IPS-20b (cell line): Measurements from ENCODE around the gene PTH1R.

Experiments used
- H3K27ac ChIP-seq: one replicate; pipeline ENCODE4 v1.5.1; 2013; ENCODE audit warnings: low read length
- H3K27me3 ChIP-seq: 2 replicates; pipeline ENCODE4 v1.6.1; 2013; ENCODE audit warnings: mild to moderate bottlenecking, low read length, inconsistent platforms; ENCODE audit not compliant: insufficient read depth
- H3K36me3 ChIP-seq: 2 replicates; pipeline ENCODE4 v1.6.1; 2013; ENCODE audit warnings: low read depth, mild to moderate bottlenecking, inconsistent platforms, low read length, moderate library complexity; ENCODE audit not compliant: insufficient read depth
- H3K4me1 ChIP-seq: 2 replicates; pipeline ENCODE4 v1.6.1; 2013; ENCODE audit warnings: mild to moderate bottlenecking, control low read depth, inconsistent platforms, low read length, moderate library complexity; ENCODE audit not compliant: insufficient read depth
- H3K4me3 ChIP-seq: 2 replicates; pipeline ENCODE4 v1.5.1; 2013; ENCODE audit warnings: mild to moderate bottlenecking, low read length, inconsistent platforms
- H3K9ac ChIP-seq: 2 replicates; pipeline ENCODE4 v1.6.1; 2013; ENCODE audit warnings: low read depth, mild to moderate bottlenecking, inconsistent platforms, low read length, moderate library complexity
- H3K9me3 ChIP-seq: 2 replicates; pipeline ENCODE4 v1.6.1; 2013; ENCODE audit warnings: mild to moderate bottlenecking, low read depth, low read length, inconsistent platforms; ENCODE audit not compliant: insufficient read depth

Gene PTH1R

DNA sequence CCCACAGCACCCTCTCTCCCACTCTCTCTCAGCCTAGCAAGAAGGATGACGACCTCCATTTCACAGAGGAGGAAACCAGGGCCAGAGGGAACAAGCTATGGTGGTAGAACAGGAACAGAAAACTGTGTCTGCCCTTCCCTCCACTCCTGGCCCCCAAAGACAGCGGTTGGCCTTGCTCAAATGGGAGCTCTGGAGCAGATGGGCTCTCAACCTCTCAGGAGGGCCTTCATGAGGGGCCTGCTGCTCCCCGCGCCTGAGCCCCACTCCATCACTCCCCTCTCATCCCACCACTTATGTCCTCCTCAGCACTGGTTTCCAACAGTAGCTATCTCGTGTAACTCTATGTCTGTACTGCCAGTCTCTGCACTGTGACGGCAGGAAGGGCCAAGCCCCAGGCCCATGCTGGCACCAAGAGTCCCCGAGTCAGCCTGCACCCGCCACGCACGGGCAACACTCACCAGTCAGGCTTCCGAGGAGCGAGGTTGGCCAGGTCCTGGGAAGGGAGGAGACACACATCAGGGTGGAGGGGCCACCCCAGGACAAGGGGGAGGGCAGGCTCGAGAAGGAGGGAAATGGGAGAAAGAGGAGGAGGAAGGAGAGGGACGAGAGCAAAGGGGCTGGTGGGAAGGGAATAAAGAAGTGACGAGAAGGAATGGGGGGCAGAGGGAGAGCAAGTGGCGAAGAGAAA, 45.5 kb downstream of the PTH1R start:
- Histone ChIP-seq H3K4me3 (no peak overlapping the region), H3K9me3 (peaks cover 5% of the 10 kb centered on the region; the same call in 1 of the 2 replicates), H3K4me1 (no peaks in the 10 kb centered on the region), H3K36me3 (peaks cover 90% of the 10 kb centered on the region), H3K9ac (no peak overlapping the region), H3K27ac (no peak overlapping the region), H3K27me3 (no peaks in the 10 kb centered on the region)

DNA sequence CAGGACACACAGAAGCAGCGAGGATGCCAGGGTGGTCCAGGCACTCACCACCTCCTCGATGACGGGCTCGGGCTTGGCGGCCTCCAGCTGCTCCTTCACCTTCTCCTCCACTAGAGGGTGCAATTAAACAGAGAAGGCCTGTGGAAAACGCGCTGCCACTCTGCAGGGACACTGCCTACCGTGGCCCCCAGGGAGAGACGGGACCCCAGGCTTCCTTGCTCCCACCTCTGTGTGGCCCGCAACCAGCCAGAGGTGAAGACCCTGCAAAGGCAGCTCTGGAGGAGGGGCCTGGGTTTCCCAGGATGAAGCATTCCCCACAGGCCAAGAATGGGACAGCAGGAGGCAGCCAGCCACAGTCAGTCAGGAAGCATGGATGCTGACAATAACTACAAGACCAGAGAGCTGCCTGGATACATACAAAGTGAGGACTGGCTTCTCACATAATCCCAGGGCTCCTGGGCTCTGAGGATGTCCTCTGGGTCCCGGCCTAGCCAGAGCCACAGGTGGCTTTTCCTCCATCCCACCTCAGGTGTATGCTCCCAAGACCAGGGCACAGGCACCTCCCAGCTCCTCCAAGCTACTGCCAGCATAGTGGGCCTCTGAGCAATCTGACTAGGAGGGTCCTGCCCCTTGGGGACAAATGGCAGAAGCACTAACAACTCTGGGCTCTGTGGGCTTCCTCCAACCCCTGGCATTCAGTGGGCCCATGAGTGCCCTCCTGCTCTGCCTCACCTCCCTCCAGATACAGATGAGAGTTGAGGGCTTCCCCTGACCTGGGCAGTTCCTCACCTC, 46.2 kb downstream of the PTH1R start:
- Histone ChIP-seq H3K27ac (no peak overlapping the region), H3K36me3 (peaks cover 89% of the 10 kb centered on the region)

DNA sequence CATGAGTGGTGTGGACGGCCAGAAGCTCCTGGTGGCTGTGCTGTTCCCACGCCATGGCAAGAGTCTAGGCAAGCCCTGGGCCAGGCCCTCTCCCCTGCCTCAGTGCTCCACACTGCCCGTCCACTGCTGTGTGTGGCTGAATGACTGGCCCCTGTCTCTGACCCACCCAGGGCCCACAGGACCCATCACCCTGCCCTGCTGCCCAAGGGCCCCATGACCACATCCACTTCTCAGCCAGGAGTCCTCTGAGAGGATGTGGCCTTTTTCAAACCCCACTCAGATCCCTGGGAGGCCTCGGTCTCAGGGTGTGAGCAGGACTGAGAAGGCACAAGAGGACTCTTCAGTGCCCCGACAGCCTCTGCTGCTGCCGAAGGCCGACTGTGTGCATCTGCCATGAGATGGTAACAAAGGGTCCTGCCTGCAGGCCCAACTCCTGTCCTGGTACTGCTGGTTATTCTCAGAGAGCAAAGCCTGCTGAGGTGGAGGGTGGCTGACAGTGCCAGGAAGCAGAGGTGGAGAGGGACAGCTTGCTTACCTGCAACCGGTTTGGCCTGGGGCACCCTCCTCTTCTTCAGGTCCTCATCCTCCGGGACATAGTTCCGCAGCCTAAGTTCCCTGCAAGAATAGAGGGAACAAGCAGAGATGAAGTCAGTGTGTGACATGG, 47.5 kb downstream of the PTH1R start:
- no peaks in the 10 kb centered on the region for H3K4me1 ChIP-seq
- H3K9ac ChIP-seq, result no peak overlapping the region
- no peak overlapping the region for H3K4me3 ChIP-seq
- H3K36me3 ChIP-seq, result peaks cover 83% of the 10 kb centered on the region
- H3K9me3 ChIP-seq, result no peaks in the 10 kb centered on the region
- no peak overlapping the region for H3K27ac ChIP-seq
- H3K27me3 ChIP-seq, result no peaks in the 10 kb centered on the region

More for the DNA sequence above, 46.2 kb downstream of the PTH1R start:
- no peak overlapping the region for H3K9ac ChIP-seq
- no peaks in the 10 kb centered on the region for H3K27me3 ChIP-seq
- no peaks in the 10 kb centered on the region for H3K4me1 ChIP-seq
- H3K9me3 ChIP-seq, result no peaks in the 10 kb centered on the region
- no peak overlapping the region for H3K4me3 ChIP-seq

DNA sequence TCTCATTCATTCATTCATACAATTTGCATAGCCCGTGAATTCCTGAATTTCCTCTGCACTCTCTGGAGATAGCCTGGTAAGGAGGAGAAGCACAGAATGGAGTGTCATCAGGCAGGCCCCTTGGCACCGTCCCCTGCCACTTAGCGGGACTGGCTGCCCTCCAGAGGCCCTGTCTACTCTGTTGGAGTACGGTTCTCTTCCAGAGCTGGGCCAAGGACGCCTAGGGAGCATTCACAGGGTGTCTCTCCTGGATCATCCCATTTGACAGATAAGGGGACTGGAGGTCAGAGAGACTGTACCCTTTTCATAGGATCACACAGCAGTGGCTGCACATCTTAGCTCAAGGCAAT, 48.0 kb downstream of the PTH1R start:
- Histone ChIP-seq H3K36me3 (peaks cover 78% of the 10 kb centered on the region), H3K4me3 (no peak overlapping the region), H3K9me3 (no peaks in the 10 kb centered on the region), H3K9ac (no peak overlapping the region), H3K4me1 (no peaks in the 10 kb centered on the region), H3K27ac (no peak overlapping the region), H3K27me3 (no peaks in the 10 kb centered on the region)

DNA sequence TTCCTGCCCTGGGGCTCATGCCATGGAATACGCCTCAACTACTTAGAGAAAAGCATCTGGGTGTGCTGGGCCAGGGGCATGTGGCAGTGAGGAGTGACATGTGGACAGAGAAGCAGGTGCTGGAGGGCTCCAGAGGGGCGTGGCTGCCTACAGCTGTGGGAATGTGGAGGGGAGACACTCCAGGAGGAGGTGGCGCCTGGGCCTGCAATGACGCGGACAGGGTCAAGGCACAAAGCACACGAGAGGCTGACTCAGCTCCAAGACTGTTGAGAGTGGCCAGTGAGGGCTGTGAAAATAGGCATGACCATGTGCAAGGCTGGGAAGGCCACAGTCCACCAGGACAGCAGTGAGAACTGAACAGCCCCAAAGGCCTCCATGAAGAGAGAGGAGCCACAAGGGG, 48.5 kb downstream of the PTH1R start:
- Histone ChIP-seq H3K36me3 (peaks cover 73% of the 10 kb centered on the region), H3K9ac (no peak overlapping the region), H3K27me3 (no peaks in the 10 kb centered on the region), H3K4me3 (no peak overlapping the region), H3K9me3 (no peaks in the 10 kb centered on the region), H3K27ac (no peak overlapping the region), H3K4me1 (no peaks in the 10 kb centered on the region)

DNA sequence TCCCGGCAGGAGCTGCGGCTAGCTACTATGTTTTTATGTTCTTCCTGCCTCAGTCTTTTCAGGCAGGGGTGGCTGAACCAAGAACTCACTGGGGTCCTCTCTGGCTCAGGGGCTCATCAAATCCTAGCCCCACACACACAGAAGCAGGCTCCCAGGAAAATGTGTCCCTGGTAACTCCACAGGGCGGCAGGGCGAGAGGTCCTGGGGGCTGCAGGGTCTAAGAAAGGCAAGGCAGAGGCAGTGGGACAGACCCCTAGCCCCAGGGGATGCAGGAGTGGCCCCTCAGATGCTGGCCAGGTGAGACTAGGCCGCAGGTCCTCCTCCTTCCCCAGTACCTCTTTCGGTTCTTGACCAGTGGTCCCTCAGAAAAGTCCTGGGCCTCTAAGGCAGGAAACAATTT, 48.9 kb downstream of the PTH1R start:
- Histone ChIP-seq H3K9ac (no peak overlapping the region), H3K9me3 (no peaks in the 10 kb centered on the region), H3K27ac (no peak overlapping the region), H3K27me3 (no peaks in the 10 kb centered on the region), H3K4me3 (no peak overlapping the region), H3K36me3 (peaks cover 69% of the 10 kb centered on the region), H3K4me1 (no peaks in the 10 kb centered on the region)

DNA sequence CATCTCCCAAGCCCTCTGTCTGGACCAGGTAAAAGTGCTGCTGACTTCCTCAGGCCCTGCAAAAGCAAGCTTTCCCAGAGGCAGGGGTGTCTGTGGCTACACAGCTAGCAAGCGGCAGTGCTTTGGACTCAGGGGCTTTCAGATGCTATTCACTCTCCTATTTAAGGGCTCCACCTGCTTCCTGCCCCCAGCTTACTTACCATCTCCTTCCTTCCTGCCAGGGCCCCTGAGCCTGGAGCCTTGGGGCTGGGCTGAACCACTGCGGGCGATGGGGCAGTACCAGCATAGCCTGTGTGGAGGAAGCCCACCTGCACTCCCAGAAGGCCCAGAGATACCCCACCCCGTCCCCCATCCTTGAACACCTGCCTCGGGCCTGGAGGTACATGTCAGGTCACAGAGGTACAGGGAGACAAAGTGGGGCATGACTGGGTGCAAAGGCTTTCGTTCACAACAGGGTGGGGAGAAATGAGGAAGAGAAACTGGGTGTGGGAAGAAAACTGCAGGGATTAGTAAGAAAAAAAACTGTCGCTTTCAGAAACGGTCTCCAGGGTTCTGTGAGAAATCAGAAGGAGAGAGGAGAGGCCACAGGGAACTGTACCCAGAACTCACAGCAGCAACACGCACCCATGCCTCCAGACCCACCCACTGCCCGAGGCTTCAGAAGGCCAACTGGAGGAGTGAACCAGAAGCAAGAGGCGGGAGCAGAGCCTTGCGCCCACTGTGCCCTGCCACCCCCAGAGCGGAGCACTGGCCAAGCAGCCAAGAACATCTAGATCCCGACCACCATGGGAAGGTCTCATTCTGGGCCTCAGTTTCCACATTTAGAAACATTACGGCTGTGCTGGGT, 49.6 kb downstream of the PTH1R start:
- Histone ChIP-seq H3K27ac (no peak overlapping the region), H3K4me3 (no peak overlapping the region), H3K36me3 (peaks cover 62% of the 10 kb centered on the region), H3K4me1 (peaks cover 2% of the 10 kb centered on the region; the same call in 1 of the 2 replicates), H3K27me3 (no peaks in the 10 kb centered on the region), H3K9ac (no peak overlapping the region), H3K9me3 (no peaks in the 10 kb centered on the region)

DNA sequence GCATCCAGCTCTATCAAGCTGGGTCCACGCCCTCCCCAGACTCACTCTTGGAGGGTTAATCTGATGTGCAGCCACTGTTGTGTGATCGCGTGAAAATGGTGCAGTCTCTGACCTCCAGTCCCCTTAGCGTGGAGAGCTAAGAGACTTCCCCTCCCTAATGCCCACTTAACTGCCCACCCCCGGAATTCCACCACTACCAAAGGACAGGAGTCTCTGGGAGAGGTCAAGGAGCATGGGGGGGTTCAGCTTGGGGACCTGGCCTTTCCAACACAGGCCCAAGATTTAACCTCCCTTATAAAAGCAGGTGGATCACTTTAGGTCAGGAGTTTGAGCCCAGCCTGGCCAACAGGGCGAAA, 50.2 kb downstream of the PTH1R start:
- H3K9me3 ChIP-seq, result no peaks in the 10 kb centered on the region
- no peak overlapping the region for H3K4me3 ChIP-seq
- H3K27me3 ChIP-seq, result no peaks in the 10 kb centered on the region
- H3K4me1 ChIP-seq, result peaks cover 3% of the 10 kb centered on the region; the same call in 1 of the 2 replicates
- no peak overlapping the region for H3K27ac ChIP-seq
- no peak overlapping the region for H3K9ac ChIP-seq
- H3K36me3 ChIP-seq, result peaks cover 56% of the 10 kb centered on the region

DNA sequence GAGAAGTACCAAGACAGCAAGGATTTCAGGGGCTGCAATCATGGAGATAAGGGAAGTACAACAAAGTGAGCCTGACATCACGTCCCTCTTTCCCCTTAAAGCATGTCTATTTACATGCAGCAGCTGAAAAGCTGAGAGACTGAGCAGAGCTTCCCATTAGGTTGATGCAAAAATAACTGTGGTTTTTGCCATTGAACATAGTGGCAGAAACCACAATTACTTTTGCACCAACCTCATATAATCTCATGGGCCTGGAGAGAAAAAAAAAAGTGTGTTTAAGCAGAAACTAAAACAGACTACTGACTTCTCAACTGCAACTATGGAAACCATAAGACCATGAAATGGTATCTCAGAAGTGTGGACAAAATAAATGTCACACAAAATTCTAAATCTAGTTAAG, 50.8 kb downstream of the PTH1R start:
- Histone ChIP-seq H3K9me3 (no peaks in the 10 kb centered on the region), H3K9ac (no peak overlapping the region), H3K27me3 (no peaks in the 10 kb centered on the region), H3K4me1 (peaks cover 3% of the 10 kb centered on the region; the same call in 1 of the 2 replicates), H3K36me3 (peaks cover 50% of the 10 kb centered on the region), H3K27ac (no peak overlapping the region), H3K4me3 (no peak overlapping the region)

DNA sequence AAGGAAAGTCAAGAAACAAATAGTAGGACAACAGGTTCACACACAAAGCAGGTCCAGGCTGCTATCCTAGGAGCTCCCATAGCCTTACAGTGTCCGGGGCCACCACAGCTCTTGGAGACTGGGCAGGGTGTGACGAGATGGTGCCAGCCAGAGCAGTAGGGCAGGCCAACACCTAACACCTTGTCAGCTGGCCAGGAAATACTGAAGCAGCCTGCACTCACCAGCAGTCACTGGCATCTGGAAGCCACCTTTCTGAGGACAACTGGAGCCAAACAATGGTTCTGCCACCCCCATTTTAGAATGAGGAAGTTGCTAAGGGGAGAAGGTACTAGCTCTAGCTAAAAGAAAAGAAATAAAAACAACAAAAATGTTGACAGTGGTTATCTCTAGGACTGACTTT, 51.8 kb downstream of the PTH1R start:
- Histone ChIP-seq H3K27me3 (no peaks in the 10 kb centered on the region), H3K9me3 (no peaks in the 10 kb centered on the region), H3K36me3 (peaks cover 42% of the 10 kb centered on the region), H3K4me1 (peaks cover 3% of the 10 kb centered on the region; the same call in 1 of the 2 replicates), H3K9ac (no peak overlapping the region), H3K4me3 (no peak overlapping the region), H3K27ac (no peak overlapping the region)

DNA sequence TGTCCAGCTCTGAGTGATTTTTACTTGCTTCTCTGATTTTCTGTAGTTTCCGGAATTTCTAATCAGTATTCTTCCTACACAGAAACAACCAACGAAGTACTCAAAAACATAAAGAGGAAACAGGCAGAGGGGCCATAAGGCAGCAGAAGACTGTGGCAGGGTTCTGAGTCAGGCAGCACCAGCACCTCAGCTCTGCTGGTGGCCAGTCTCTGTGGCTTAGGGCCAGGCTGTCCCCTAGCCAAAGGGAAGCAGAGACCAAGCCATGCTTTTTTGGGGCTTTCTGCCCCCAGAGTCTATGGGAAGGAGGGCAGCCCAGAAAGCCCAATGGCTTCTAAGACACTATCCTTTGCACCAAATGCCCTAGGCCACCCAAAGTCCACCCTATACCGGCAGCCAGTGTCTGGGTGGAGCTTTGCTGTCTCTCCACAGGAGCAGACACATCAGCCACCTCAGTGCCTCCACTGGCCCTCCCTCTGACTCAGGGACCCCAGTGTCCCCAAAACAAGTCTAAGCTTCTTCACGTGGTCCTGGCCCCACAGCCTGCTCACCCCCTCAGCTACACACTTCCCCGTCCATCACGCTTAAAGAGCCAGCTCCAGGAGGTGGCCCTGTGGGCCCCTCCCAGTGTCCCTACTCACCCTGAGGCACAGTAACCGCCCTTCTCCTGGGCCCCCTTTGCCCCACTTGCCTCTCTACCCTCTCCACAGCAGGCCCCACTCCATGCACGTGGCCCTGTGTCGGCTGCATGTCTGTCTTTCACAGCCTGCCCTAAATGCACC, 52.8 kb downstream of the PTH1R start:
- Histone ChIP-seq H3K4me1 (peaks cover 11% of the 10 kb centered on the region), H3K9ac (no peak overlapping the region), H3K27ac (no peak overlapping the region), H3K36me3 (peaks cover 43% of the 10 kb centered on the region), H3K9me3 (no peaks in the 10 kb centered on the region), H3K4me3 (no peak overlapping the region), H3K27me3 (no peaks in the 10 kb centered on the region)
